ENCODE measurements around the gene SH3RF1. TPM values are rescaled to one million over a fixed set of nuclear protein-coding genes. Genes with fewer than 3 reads are reported as not detected.

Gene SH3RF1
- total RNA-seq, 1 donor from 2014 or later = 11.2 TPM

- no peak for DNase-seq
These were observed 207.9 kb downstream of the SH3RF1 start for GRCh38 chr4:169062897-169063244.

GRCh38 chr4:169061386-169061785 lies 209.4 kb downstream of the SH3RF1 start:
- DNase-seq = no peak

GRCh38 chr4:169060391-169061091 lies 210.2 kb downstream of the SH3RF1 start:
- DNase-seq = peak; percentile 21

- DNase-seq = peak; percentile 83
These were observed 211.2 kb downstream of the SH3RF1 start for GRCh38 chr4:169059306-169060211.

- no peak for DNase-seq
These were observed 212.4 kb downstream of the SH3RF1 start for GRCh38 chr4:169058312-169058711.

- DNase-seq = no peak
These were observed 215.9 kb downstream of the SH3RF1 start for GRCh38 chr4:169054879-169055278.

GRCh38 chr4:169052594-169052945 lies 218.2 kb downstream of the SH3RF1 start:
- DNase-seq = no peak

GRCh38 chr4:169051761-169052593 lies 218.8 kb downstream of the SH3RF1 start:
- DNase-seq = no peak

GRCh38 chr4:169050881-169051760 lies 219.6 kb downstream of the SH3RF1 start:
- no peak for DNase-seq

GRCh38 chr4:169050284-169050683 lies 220.5 kb downstream of the SH3RF1 start:
- DNase-seq = peak; percentile 87

GRCh38 chr4:169048868-169049414 lies 221.8 kb downstream of the SH3RF1 start:
- no peak for DNase-seq

- DNase-seq = no peak
These were observed 222.8 kb downstream of the SH3RF1 start for GRCh38 chr4:169047956-169048355.

GRCh38 chr4:169045862-169046584 lies 224.7 kb downstream of the SH3RF1 start:
- DNase-seq = no peak

GRCh38 chr4:169044714-169045447 lies 225.9 kb downstream of the SH3RF1 start:
- no peak for DNase-seq
